ENCODE results near the gene TH.

Gene TH

DNA sequence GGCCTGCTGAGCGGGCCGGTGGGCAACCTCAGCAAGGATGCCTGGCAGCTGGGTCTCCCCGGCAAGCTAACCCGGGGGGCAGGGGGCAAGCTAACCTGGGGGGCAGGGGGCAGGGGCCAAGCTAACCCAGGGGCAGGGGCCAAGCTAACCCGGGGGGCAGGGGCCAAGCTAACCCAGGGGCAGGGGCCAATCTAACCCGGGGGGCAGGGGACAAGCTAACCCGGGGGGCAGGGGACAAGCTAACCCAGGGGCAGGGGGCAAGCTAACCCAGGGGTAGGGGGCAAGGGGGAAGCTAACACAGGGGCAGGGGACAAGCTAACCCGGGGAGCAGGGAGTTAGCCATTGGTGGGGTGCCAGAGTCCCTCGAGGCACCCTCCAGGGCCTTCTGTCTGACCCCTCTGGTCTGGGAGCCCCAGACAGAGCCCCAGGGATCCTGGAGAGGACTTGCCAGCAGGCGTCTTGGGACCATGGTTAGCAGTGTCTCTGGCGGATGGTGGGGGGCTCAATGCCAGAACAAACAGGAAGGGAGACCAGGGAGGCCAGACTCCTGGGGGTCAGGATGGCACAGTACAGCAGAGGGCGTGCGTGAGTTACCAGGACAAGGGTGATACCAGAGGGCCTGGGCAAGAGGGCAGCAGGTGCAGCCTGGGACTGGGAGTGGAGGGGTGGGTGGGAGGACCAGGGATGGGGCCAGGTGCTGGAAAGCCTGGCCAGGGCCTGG lies 48.5 kb downstream of the TH start:
- DNase-seq (ENCODE audit: low spot score), result no peak
- TF ChIP-seq, protein P1, sequence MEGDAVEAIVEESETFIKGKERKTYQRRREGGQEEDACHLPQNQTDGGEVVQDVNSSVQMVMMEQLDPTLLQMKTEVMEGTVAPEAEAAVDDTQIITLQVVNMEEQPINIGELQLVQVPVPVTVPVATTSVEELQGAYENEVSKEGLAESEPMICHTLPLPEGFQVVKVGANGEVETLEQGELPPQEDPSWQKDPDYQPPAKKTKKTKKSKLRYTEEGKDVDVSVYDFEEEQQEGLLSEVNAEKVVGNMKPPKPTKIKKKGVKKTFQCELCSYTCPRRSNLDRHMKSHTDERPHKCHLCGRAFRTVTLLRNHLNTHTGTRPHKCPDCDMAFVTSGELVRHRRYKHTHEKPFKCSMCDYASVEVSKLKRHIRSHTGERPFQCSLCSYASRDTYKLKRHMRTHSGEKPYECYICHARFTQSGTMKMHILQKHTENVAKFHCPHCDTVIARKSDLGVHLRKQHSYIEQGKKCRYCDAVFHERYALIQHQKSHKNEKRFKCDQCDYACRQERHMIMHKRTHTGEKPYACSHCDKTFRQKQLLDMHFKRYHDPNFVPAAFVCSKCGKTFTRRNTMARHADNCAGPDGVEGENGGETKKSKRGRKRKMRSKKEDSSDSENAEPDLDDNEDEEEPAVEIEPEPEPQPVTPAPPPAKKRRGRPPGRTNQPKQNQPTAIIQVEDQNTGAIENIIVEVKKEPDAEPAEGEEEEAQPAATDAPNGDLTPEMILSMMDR (IDR thresholded peaks at IDR 0.05; ENCODE audit: extremely low read depth, missing control alignments), result no peak

DNA sequence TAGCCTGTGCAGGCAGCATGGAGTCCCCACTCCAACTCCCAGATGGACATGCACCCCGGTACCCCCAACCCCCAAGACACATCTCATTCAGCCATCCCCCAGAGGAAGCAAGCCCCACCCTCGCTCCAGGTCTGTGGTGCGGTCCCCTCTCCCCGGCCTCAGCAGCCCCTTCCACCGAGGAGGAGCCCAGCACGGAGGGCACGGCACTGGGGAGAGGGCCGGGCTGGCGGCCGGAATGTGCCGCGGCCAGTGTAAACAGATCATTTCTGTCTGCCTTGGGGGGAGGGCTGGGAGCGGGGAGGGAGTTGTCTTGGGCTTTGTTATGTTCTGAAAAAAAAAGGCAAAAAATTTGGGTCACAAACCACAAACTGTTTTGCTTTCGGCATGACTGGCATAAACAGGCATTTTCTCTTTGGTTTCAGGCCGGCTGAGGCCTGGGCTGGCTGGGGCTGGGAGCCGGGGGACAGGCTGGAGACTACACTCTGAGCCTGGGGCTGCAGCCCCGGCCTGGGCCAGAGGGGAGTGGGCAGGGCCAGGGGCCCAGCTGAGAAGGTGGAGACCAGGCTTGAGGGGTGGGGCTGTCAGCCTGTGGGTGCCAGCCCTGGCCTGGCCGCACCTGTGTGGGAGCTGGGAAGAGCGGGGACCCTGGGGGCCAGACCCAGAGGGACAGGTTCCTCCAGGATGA lies 49.3 kb downstream of the TH start:
- TF ChIP-seq, protein P1 (IDR thresholded peaks at IDR 0.05; ENCODE audit: extremely low read depth, missing control alignments), result no peak
- DNase-seq (ENCODE audit: low spot score), result no peak

DNA sequence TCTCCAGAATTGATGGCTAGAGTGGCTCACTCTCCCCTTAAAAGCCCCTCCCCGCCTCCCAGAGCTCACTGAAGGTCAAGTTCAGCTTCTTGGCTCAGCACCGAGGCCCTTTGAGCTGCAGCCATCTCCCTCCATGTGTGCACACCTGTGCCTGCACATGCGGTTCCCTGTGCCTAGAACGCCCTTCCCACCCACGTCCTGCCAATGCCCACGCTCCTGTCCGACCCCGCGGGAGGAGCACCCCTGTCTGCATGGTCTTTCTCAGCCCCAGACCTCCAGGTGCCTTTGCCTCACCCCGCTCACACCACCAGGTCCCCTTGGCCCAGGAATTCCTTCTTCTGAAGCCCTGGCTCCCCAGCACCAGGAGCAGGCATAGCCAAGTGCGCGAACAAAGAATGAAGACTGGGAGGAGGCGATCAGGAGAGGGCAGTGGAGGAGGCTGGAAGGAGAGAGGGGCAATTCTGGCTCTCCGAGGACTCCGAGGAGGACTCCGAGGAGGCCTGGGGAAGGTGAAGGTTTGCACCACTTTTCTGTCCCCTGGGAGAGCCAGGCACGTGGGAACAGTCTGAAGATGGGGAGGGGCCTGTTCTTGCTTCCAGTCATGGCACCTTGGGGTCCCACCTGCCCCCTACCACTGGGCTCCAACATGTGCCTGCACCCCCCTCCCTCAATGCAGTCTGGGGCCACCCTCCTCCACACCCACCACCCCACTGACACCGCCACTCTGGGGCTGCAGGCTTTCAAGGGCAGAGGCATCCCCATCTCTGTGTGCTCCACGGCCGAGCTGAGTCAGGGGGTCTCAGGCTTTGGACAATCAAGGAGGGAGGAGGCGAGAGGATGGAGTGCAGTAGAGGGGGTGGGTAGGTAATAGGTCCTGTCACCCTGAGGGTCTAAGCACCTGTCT lies 50.1 kb downstream of the TH start:
- DNase-seq (ENCODE audit: low spot score), result no peak
- TF ChIP-seq, protein P1 (IDR thresholded peaks at IDR 0.05; ENCODE audit: extremely low read depth, missing control alignments), result no peak

DNA sequence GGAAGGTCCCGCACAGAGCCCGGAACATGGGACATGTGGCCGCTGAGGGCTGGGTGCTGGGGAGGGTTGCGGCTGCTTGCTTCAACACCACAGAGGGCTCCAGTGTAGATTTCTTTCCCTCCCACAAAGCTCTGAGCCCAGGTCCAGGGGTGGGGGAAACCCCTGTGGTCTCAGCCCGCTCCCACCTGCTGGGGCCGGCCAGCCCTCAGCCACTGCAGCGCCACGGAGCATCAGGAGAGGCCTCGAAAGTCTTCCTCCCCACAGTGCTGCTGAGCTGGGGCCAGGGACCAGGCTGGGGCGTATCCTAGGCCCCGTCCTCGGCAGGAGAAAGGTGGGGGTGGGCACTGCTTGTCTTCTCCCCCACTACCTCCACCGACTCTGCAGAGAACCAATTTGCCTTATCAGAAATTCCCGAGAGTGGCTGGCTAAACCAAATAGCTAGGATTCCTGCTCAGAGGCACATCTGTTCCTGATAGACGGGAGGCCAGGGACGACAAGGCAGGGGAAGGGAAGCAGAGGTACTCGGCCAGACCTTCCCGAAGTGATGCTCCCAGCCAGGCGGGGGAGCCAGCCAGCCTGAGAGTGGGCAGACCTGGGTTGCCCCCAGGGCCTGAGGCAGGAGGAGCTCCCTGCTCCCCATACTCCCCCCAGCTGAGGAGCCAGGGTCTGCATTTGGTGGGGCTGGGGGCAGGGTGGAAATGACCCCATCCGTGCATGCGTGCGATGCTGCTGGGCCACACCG lies 51.1 kb downstream of the TH start:
- TF ChIP-seq, protein P1 (IDR thresholded peaks at IDR 0.05; ENCODE audit: extremely low read depth, missing control alignments), result no peak
- DNase-seq (ENCODE audit: low spot score), result no peak

DNA sequence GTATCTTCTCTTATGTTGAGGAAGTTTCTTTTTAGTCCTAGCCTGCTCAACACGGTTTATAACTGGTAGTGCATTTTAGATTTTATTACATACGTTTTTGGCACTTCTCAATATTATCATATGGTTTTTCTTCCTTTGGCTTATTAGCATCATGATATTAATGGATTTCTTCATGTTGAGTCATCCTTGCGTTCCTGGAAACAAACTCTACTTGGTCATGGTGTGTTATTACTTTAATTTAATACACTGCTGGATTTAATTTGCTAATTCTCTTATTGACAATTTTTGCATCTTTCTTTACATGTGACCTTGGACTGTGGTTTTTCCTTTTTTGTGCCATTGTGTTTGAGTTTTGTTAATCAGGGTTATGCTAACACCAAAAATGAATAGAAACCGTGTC lies 52.9 kb downstream of the TH start:
- no peak for DNase-seq (ENCODE audit: low spot score)
- TF ChIP-seq, protein P1 (IDR thresholded peaks at IDR 0.05; ENCODE audit: extremely low read depth, missing control alignments), result no peak

DNA sequence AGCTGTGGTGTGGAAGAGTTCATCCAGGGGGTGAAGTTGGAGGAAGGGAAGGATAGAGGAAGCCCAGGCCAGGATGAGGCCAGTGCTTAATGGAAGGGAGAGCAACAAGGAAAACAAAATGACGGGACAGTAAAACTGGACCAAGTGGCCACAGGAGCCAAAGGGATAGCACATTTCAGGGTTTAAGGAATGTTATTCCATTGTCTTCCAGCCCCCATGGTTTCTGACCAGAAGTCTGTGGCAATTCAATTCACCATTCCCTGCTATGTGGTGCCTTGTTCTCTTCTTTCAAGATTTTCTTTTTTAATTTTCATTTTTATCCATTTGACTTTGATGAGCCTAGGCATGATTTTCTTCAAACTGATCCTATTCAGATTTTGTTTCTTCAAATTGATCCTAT lies 54.9 kb downstream of the TH start:
- TF ChIP-seq, protein P1 (IDR thresholded peaks at IDR 0.05; ENCODE audit: extremely low read depth, missing control alignments), result no peak
- no peak for DNase-seq (ENCODE audit: low spot score)
